K562 (cell line): ENCODE measurements around the gene NOCT. TPM values are rescaled to one million over a fixed set of nuclear protein-coding genes. Genes with fewer than 3 reads are reported as not detected.
A peak's percentile ranks its signal among the peaks of the same experiment; 100 is the strongest.

Experiments
- BRF1 ChIP-seq: IDR thresholded peaks from 3 replicates; pipeline ENCODE4 v1.6.1; 2011; ENCODE audit warnings: borderline replicate concordance, mild to moderate bottlenecking; ENCODE audit not compliant: insufficient read length; ENCODE audit errors: extremely low read depth
- CTBP1 ChIP-seq: fragments of 450-650 bp; IDR thresholded peaks from 2 replicates; pipeline ENCODE4 v1.6.1; 2016; ENCODE audit warnings: borderline replicate concordance
- ETV6 ChIP-seq, 3 experiments: fragments of 150-350 bp in 1 of 3; sonication (generic) in 1 of 3; formaldehyde crosslinking in 1 of 3; IDR thresholded peaks; 2 replicates each; pipeline versions ENCODE4 v1.6.1 to v1.8.0; 2014 to 2022; ENCODE audit warnings: borderline replicate concordance in 2 of 3, low read depth in 2 of 3, antibody characterized with exemption in 1 of 3, low read length in 1 of 3, mild to moderate bottlenecking in 1 of 3, missing genetic modification reagents in 1 of 3
- FOSL1 ChIP-seq: fragments of 200-800 bp; sonication (Bioruptor generic); conservative IDR thresholded peaks from 2 replicates; pipeline ENCODE4 v1.6.1; 2016; ENCODE audit warnings: missing genetic modification characterization, missing compliant biosample characterization
- FOXA1 ChIP-seq: fragments of 450-650 bp; IDR thresholded peaks from 2 replicates; pipeline ENCODE4 v1.6.1; 2016; ENCODE audit warnings: mild to moderate bottlenecking, borderline replicate concordance
- IRF2 ChIP-seq: sonication (generic); formaldehyde crosslinking; IDR thresholded peaks from 2 replicates; pipeline ENCODE4 v1.8.1; 2022; ENCODE audit warnings: mild to moderate bottlenecking, missing genetic modification reagents
- MTA3 ChIP-seq: fragments of 450-650 bp; formaldehyde crosslinking; IDR thresholded peaks from 2 replicates; pipeline ENCODE4 v1.6.1; 2017; ENCODE audit warnings: mild to moderate bottlenecking, borderline replicate concordance
- NFYB ChIP-seq: IDR thresholded peaks from 2 replicates; pipeline ENCODE4 v1.6.1; 2011; ENCODE audit warnings: mild to moderate bottlenecking, moderate library complexity; ENCODE audit not compliant: insufficient read length; ENCODE audit errors: extremely low read depth
- RFX7 ChIP-seq: fragments of 250-450 bp; sonication (Bioruptor Pico); IDR thresholded peaks from 2 replicates; pipeline ENCODE4 v1.5.1; 2021; ENCODE audit warnings: mild to moderate bottlenecking
- SNRNP70 ChIP-seq: fragments of 200-400 bp; formaldehyde crosslinking; optimal IDR thresholded peaks from 2 replicates; pipeline ENCODE3; 2017; ENCODE audit warnings: low read depth, low read length
- XRCC4 ChIP-seq: IDR thresholded peaks from one replicate; pipeline ENCODE4 v1.6.1; 2011; ENCODE audit not compliant: insufficient read depth, insufficient read length; ENCODE audit errors: extremely low read depth
- ZEB2 ChIP-seq: fragments of 450-650 bp; IDR thresholded peaks from 2 replicates; pipeline ENCODE4 v1.6.1; 2016
- ZNF707 ChIP-seq: fragments of 250-450 bp; sonication (Bioruptor Pico); conservative IDR thresholded peaks from 2 replicates; pipeline ENCODE4 v1.8.0; 2022; ENCODE audit warnings: inconsistent platforms, mild to moderate bottlenecking, moderate library complexity
- polyA plus RNA-seq, 8 experiments: library from polyadenylated mRNA; depleted of rRNA in 4 of 8; stranded (reverse) in 5 of 8; unstranded in 3 of 8; fragments of >200 nt; fragmentation: Nextera tagmentation in 2 of 8; fragmentation: Illumina TruSeq in 1 of 8; extraction: Ambion mirVana in 2 of 8; extraction: Trizol in 1 of 8; gene quantifications; 2 replicates each; pipeline versions ENCODE4 v1.2.1 to v1.2.3, GENCODE V29; 2011 to 2014; ENCODE audit warnings: inconsistent platforms in 1 of 8, missing spikeins in 1 of 8
- total RNA-seq, 7 experiments: library from RNA; depleted of rRNA in 6 of 7; stranded (reverse); fragments of >200 nt in 6 of 7; fragmentation: Illumina TruSeq in 2 of 7; extraction: Trizol in 2 of 7; gene quantifications; 2 replicates each; pipeline versions ENCODE4 v1.2.1 to v1.2.3, GENCODE V29; 2011 to 2021; ENCODE audit warnings: low replicate concordance in 1 of 7
- TF ChIP-seq, protein P1 (sequence below): sonication (generic); formaldehyde crosslinking; IDR thresholded peaks from 2 replicates; pipeline ENCODE4 v1.8.1; 2023; ENCODE audit warnings: mild to moderate bottlenecking, missing genetic modification reagents
- TF ChIP-seq, protein P2 (sequence below): fragments of 450-650 bp; IDR thresholded peaks from one replicate; pipeline ENCODE4 v1.6.1; 2018; ENCODE audit warnings: mild to moderate bottlenecking, moderate library complexity; ENCODE audit not compliant: partially characterized antibody
- TF ChIP-seq, protein P3 (sequence below): fragments of 250-450 bp; sonication (Bioruptor Pico); IDR thresholded peaks from 2 replicates; pipeline ENCODE4 v1.5.0; 2022; ENCODE audit warnings: mild to moderate bottlenecking
- TF ChIP-seq, protein P4 (sequence below): fragments of 450-650 bp; IDR thresholded peaks from 2 replicates; pipeline ENCODE4 v1.6.1; 2018; ENCODE audit not compliant: partially characterized antibody

NOCT gene
- total and polyA plus RNA-seq, 9 of the 15 experiments (the other 6 are each of a cell fraction or from before 2014, with no cell fraction given) = 1.3 to 20.2 (median 11.1) TPM

DNA sequence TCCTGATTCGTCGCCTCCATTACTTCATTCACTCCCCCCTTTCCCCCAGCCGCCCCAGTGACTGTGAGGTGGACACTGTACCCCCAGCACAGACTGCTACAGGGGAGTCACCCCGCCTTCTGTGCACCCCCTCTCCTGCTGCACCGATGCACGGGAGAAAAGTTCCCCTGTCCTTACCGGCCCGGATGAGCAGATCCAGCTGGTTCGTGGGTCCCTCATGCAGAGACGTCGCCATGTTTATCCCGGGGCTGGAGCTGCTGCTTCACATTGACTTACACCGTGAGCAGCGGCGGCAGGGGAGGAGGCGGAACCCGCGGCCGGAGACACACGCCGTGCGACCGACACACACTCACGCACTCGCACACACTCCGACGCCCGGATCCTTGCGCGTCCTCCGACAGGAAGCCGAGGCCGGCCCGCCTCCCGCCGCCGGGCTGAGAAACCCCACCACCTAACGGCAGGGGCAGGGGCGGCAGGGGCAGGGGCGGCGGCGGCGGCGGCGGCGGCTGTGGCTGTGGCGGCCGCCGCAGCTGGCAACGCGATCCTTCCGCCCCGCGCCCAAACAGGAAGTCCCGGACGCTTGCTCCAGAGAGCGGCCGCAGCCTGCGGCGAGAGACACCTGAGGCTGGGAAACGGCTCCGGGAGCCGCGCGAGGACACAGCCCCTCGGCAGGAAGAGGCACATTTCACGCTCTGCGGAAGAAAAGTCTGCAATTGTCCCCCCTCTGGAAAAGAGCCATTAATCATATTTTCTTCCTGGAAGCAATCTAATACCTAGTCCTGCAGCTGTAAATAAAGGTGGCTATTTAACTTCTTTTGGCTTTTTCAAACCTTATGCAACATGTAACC, 68.6 kb downstream of the NOCT start (continued):
- TF ChIP-seq, protein P1, sequence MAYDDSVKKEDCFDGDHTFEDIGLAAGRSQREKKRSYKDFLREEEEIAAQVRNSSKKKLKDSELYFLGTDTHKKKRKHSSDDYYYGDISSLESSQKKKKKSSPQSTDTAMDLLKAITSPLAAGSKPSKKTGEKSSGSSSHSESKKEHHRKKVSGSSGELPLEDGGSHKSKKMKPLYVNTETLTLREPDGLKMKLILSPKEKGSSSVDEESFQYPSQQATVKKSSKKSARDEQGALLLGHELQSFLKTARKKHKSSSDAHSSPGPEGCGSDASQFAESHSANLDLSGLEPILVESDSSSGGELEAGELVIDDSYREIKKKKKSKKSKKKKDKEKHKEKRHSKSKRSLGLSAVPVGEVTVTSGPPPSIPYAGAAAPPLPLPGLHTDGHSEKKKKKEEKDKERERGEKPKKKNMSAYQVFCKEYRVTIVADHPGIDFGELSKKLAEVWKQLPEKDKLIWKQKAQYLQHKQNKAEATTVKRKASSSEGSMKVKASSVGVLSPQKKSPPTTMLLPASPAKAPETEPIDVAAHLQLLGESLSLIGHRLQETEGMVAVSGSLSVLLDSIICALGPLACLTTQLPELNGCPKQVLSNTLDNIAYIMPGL = peak; percentile 91; the same call in 1 of the 2 replicates
- TF ChIP-seq ETV6 (IDR thresholded peaks at IDR 0.05; ENCODE audit: borderline replicate concordance in 1 of 2, low read depth in 2 of 2, low read length in 1 of 2) (no peak; a peak in 1 of 4 replicates), ETV6 (CRISPR knock-in tag; IDR thresholded peaks at IDR 0.05; ENCODE audit: borderline replicate concordance) (no peak), ZEB2 (peak; percentile 15; the same call in 1 of the 2 replicates), SNRNP70 (no peak), RFX7 (no peak), NFYB (no peak), BRF1 (no peak), CTBP1 (peak; percentile 82; the same call in 1 of the 2 replicates), XRCC4 (no peak), IRF2 (CRISPR knock-in tag) (no peak), FOXA1 (no peak), ZNF707 (CRISPR knock-in tag) (no peak), MTA3 (peak; percentile 68; the same call in 1 of the 2 replicates), FOSL1 (tag) (peak; percentile 53)
- TF ChIP-seq, protein P2, sequence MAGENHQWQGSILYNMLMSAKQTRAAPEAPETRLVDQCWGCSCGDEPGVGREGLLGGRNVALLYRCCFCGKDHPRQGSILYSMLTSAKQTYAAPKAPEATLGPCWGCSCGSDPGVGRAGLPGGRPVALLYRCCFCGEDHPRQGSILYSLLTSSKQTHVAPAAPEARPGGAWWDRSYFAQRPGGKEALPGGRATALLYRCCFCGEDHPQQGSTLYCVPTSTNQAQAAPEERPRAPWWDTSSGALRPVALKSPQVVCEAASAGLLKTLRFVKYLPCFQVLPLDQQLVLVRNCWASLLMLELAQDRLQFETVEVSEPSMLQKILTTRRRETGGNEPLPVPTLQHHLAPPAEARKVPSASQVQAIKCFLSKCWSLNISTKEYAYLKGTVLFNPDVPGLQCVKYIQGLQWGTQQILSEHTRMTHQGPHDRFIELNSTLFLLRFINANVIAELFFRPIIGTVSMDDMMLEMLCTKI = no peak
- TF ChIP-seq, protein P3, sequence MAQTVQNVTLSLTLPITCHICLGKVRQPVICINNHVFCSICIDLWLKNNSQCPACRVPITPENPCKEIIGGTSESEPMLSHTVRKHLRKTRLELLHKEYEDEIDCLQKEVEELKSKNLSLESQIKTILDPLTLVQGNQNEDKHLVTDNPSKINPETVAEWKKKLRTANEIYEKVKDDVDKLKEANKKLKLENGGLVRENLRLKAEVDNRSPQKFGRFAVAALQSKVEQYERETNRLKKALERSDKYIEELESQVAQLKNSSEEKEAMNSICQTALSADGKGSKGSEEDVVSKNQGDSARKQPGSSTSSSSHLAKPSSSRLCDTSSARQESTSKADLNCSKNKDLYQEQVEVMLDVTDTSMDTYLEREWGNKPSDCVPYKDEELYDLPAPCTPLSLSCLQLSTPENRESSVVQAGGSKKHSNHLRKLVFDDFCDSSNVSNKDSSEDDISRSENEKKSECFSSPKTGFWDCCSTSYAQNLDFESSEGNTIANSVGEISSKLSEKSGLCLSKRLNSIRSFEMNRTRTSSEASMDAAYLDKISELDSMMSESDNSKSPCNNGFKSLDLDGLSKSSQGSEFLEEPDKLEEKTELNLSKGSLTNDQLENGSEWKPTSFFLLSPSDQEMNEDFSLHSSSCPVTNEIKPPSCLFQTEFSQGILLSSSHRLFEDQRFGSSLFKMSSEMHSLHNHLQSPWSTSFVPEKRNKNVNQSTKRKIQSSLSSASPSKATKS (CRISPR knock-in tag) = no peak
- TF ChIP-seq, protein P4, sequence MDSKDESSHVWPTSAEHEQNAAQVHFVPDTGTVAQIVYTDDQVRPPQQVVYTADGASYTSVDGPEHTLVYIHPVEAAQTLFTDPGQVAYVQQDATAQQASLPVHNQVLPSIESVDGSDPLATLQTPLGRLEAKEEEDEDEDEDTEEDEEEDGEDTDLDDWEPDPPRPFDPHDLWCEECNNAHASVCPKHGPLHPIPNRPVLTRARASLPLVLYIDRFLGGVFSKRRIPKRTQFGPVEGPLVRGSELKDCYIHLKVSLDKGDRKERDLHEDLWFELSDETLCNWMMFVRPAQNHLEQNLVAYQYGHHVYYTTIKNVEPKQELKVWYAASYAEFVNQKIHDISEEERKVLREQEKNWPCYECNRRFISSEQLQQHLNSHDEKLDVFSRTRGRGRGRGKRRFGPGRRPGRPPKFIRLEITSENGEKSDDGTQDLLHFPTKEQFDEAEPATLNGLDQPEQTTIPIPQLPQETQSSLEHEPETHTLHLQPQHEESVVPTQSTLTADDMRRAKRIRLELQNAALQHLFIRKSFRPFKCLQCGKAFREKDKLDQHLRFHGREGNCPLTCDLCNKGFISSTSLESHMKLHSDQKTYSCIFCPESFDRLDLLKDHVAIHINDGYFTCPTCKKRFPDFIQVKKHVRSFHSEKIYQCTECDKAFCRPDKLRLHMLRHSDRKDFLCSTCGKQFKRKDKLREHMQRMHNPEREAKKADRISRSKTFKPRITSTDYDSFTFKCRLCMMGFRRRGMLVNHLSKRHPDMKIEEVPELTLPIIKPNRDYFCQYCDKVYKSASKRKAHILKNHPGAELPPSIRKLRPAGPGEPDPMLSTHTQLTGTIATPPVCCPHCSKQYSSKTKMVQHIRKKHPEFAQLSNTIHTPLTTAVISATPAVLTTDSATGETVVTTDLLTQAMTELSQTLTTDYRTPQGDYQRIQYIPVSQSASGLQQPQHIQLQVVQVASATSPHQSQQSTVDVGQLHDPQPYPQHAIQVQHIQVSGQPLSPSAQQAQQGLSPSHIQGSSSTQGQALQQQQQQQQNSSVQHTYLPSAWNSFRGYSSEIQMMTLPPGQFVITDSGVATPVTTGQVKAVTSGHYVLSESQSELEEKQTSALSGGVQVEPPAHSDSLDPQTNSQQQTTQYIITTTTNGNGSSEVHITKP = no peak
